HG02870 (cell line): ENCODE data around the gene ALDH1A1.

ENCODE experiments used
- ATAC-seq: cut with Tn5 transposase; IDR thresholded peaks from one replicate; pipeline ENCODE4 v1.9.1; 2021; ENCODE audit warnings: mild to moderate bottlenecking, moderate library complexity; ENCODE audit not compliant: unreplicated experiment

ALDH1A1 gene

GRCh38 chr9:72952914-72953313, at the start of gene ALDH1A1:
TSS of gene ALDH1A1 (minus strand) at chr9:72953053. CDS start at chr9:72953000, 53 bp downstream.
- ATAC-seq = no peak

DNA sequence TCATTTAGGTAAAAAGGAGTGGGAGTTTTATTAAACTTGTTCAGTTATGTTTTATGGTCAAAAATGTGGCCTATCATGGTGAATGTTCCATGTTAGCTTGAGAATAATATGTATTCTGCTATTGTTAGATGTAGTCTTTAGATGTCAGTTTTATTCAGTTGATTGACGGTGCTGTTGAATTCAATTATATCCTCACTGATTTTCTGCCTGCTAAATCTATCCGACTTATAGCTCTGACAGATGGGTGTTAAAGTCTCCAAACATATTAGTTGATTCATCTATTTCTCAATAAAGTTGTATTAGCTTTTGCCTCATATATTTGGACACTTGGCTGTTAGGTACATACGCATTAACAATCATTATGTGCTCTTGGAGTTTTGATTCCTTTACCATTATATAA, 49.0 kb upstream of the ALDH1A1 start:
- no peak for ATAC-seq

DNA sequence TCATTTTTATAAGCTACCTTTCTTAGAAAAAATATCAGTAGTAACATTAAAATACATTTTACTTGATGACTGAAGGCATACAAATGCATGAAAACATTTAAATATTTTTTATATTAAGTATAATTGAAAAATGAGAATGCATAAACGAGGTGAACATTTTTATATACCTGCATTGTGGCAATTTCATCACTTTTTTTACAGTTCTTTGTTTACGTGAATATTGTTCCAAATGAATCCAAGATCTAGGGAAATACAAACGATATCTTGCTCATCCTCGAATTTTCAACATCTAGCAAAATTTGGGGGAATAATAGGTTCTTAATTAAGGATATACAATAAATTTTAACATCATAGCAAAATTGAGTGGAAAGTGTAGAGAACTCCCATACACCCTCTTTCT, 45.5 kb upstream of the ALDH1A1 start:
- ATAC-seq = no peak

- no peak for ATAC-seq
These were observed 44.6 kb upstream of the ALDH1A1 start for GRCh38 chr9:72997387-72997995.

DNA sequence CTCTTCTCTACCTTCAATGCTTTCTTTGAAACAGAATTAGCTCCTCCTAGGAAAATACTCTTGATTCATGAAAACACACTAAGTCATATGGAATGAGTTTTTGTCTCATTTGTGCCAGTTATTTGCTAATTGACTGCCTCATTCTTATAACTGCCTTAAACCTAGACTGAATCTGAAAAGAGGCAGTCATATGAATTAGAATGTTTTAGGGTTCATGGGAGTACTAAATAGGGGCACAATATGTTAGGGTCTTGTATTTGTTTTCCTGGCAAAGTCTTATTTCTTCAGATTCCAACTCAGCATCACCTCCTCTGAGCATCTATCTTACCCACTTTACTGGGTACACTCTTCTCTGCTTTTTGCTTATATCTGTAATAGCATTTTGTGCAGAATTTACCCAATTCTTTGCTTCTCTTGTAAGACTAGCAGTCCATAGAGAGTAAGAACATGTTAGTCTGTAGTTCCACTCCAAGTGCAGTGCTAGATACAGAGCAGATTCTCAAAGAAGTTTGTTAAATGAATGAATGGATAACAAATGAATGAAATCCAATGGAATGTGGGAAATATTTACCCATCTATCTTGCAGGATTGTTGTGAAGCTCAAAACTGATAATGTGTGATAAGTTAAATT, 43.9 kb upstream of the ALDH1A1 start:
- no peak for ATAC-seq

DNA sequence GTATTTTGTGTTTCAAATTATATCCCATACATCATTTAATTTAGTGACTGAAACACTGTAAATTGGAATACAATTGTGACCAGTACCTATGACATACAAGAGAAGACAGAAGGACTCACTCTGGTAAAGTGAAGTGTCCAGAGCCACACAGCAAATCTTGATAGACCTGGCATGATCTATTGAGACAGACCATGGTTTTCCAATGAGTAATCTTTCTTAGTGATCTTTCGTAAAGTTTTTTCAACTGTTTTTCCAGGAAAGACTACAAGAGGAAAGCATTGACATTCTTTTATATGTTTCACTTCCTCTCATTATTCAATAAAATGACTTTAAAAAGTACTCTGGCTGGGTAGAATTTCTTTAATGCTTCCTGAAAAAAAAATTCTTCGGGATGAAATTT, 43.3 kb upstream of the ALDH1A1 start:
- no peak for ATAC-seq

GRCh38 chr9:72995131-72996024, 42.5 kb upstream of the ALDH1A1 start:
- ATAC-seq = no peak

- ATAC-seq = no peak
These were observed 38.9 kb upstream of the ALDH1A1 start for GRCh38 chr9:72991772-72992171.

DNA sequence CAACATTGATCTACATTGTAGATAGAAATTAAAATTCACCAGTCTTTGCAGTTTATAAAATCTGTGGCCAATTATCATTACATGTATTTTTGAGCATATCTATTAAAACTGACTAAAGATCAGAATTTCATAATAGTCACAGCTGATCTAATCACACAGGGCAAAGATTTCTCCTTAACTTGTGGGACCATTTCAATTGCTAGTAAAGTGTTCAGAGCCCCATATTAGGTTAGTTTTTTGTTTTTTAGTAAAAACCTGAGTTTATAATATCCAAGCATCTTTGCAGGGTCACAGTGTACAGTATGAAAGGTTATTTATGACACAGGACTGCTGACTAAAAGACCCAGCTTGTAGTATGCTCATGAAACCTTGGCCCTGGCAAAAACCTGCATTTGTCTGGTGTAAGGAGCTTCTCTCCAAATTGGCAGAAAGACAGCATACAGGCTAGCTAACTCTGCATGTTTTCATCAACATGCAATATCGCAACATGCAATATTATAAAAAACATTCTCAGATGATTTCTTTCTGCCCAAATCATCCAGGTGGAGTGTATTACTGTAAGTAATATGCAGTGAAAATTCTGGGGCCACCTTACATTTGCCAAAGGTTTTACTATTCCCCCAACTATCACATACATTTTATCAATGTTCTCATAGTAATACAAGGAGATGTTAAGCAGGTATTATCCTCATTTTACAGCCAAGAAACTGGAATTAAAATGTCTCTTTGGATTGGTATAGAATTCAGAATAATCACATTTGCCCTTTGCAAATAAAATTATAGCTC, 37.7 kb upstream of the ALDH1A1 start:
- no peak for ATAC-seq

GRCh38 chr9:72986522-72987116, 33.8 kb upstream of the ALDH1A1 start:
- no peak for ATAC-seq

DNA sequence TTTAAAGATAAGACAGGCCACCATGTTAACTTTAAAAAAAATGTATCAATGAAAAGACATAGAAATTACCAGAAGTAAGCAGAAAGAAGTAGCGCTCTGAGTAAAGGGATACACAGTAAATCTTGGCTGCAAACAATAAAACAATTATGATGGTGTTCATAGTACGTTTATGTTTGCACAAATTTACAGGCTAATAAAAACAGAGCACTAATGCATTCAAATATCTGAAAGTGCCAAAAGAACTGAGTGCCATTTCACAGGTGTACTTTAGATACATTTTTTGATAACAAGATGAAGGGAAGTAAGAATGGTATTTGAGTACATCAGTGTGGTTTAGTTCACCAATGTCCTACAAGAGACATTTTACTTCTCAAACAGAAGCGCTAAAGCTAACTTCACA, 32.9 kb upstream of the ALDH1A1 start:
- no peak for ATAC-seq

GRCh38 chr9:72984991-72985390, 32.1 kb upstream of the ALDH1A1 start:
- no peak for ATAC-seq

GRCh38 chr9:72984226-72984947, 31.5 kb upstream of the ALDH1A1 start:
- ATAC-seq = no peak

- ATAC-seq = no peak
These were observed 30.8 kb upstream of the ALDH1A1 start for GRCh38 chr9:72983512-72984225.

DNA sequence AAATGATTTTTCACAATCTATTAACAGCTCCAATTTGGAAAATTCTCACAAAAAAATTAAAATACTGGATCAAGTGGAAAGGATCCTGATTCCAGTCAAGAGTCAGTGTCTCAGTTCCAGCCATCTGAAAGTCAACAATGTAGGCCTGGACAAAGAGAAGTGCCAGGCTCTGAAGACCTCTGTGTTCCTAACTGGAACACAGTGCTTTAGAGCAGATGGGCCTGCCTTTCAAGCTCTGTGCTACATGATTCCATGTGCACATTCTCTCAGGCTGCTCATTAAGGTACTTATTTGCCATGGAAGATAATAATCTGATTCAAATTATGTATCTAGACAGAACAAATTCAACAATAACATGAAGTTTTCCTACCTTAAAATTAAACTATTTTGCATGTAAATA, 30.2 kb upstream of the ALDH1A1 start:
- no peak for ATAC-seq

- ATAC-seq = no peak
These were observed 29.4 kb upstream of the ALDH1A1 start for GRCh38 chr9:72982146-72982799.

DNA sequence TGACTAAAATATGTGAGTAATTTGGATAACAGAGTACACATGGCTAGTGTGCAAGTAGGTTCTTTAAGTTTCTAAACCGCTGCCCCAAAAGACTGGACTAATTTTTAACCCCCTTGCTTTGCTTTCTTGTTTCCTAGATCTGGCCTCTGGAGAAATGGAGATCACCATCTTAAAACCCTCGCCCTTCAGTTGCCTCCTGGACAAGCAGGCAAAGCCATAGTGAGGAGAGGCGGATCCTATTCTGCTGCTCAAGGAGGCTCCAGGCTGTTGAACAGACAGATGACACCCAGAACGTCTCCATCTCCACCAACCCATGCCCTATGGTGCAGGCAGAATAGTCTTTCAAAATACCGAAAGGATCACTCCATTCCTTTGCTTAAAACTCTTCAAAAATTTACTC, 28.6 kb upstream of the ALDH1A1 start:
- no peak for ATAC-seq

DNA sequence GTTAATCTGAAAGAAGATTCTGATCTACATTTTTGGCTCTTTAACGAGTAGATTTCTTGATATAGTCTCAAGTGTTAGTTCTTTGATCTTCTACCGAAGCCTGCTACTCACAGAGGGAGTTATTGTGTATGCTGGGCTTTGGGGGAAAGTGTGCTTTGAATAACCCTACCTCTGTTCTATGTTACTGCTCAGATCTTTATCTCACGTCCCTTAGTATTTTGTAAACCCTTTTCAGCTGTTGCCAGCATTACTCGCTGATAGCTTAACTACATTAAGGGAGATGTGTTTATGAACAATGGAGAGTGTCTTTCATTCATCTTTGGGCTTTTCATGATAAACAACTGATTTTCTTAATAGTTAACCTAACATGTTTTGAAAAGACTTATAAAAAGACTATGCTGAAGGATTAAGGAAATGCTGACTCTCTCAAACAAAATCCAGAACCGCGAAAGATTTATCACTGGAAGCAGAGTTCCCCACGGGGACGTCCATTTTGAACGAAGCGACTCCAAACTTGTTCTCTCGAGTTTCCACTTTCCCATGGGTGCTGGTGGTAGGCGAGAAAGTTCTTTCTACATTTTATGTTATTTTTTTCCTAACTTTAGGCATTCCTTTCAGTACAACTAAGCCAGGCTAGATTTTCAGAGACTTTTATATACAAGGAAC, 27.9 kb upstream of the ALDH1A1 start:
- ATAC-seq = no peak
